ENCODE results near the gene CARHSP1.
"Not testable (repeated sequence)": the region's sequence is repeated elsewhere in the genome, so short reads cannot be mapped to it uniquely, and the experiment has no call there.

The CARHSP1 gene

GRCh38 chr16:8868416-8869211 lies at the start of gene CARHSP1:
TSS of gene CARHSP1 (minus strand) at chr16:8869006. CDS start at chr16:8859328, 9,678 bp downstream.
- no peak for FAIRE-seq

GRCh38 chr16:8917336-8917735 lies 48.5 kb upstream of the CARHSP1 start:
- not testable (repeated sequence) for FAIRE-seq

- no peak for FAIRE-seq
Observed at GRCh38 chr16:8916541-8917225, 47.9 kb upstream of the CARHSP1 start.

- no peak for FAIRE-seq
Observed at GRCh38 chr16:8915722-8916301, 47.0 kb upstream of the CARHSP1 start.

GRCh38 chr16:8914098-8914497 lies 45.3 kb upstream of the CARHSP1 start:
- no peak for FAIRE-seq

GRCh38 chr16:8912793-8913192 lies 44.0 kb upstream of the CARHSP1 start:
- FAIRE-seq: no peak

GRCh38 chr16:8910811-8911210 lies 42.0 kb upstream of the CARHSP1 start:
- FAIRE-seq: no peak

GRCh38 chr16:8908810-8909468 lies 40.1 kb upstream of the CARHSP1 start:
- FAIRE-seq: no peak

- FAIRE-seq: no peak
Observed at GRCh38 chr16:8907096-8907495, 38.3 kb upstream of the CARHSP1 start.

- FAIRE-seq: no peak
Observed at GRCh38 chr16:8905795-8906591, 37.2 kb upstream of the CARHSP1 start.

GRCh38 chr16:8905168-8905762 lies 36.5 kb upstream of the CARHSP1 start:
- FAIRE-seq: no peak

GRCh38 chr16:8904018-8904430 lies 35.2 kb upstream of the CARHSP1 start:
- FAIRE-seq: no peak

GRCh38 chr16:8903004-8903403 lies 34.2 kb upstream of the CARHSP1 start:
- no peak for FAIRE-seq

- no peak for FAIRE-seq
Observed at GRCh38 chr16:8901320-8901861, 32.6 kb upstream of the CARHSP1 start.

GRCh38 chr16:8900343-8900742 lies 31.5 kb upstream of the CARHSP1 start:
- FAIRE-seq: no peak

- no peak for FAIRE-seq
Observed at GRCh38 chr16:8899709-8900317, 31.0 kb upstream of the CARHSP1 start.

- no peak for FAIRE-seq
Observed at GRCh38 chr16:8898660-8899318, 30.0 kb upstream of the CARHSP1 start.

- no peak for FAIRE-seq
Observed at GRCh38 chr16:8894736-8895334, 26.0 kb upstream of the CARHSP1 start.

- no peak for FAIRE-seq
Observed at GRCh38 chr16:8893976-8894690, 25.3 kb upstream of the CARHSP1 start.

- no peak for FAIRE-seq
Observed at GRCh38 chr16:8893426-8893825, 24.6 kb upstream of the CARHSP1 start.

All from A204.1 (cell line).